SU-DHL-6 (cell line): Measurements from ENCODE around the gene KMT2B.

ENCODE experiments used
- H2AFZ ChIP-seq: fragments of 200-600 bp; sonication (generic); 2 replicates; pipeline ENCODE4 v1.6.1; 2014; ENCODE audit warnings: low read depth, mild to moderate bottlenecking, moderate library complexity, mixed read lengths, antibody characterized with exemption, low read length; ENCODE audit not compliant: severe bottlenecking
- H3F3A ChIP-seq: fragments of 200-600 bp; shearing (Covaris generic); 2 replicates; pipeline ENCODE4 v1.6.0; 2016; ENCODE audit warnings: antibody characterized with exemption, mild to moderate bottlenecking; ENCODE audit not compliant: insufficient read depth
- H3K27ac ChIP-seq: fragments of 200-600 bp; sonication (generic); 2 replicates; pipeline ENCODE4 v1.5.1; 2016; ENCODE audit warnings: low read depth, mild to moderate bottlenecking, low read length, moderate library complexity, mixed read lengths
- H3K27me3 ChIP-seq: fragments of 200-600 bp; sonication (generic), shearing (Covaris generic); 2 replicates; pipeline ENCODE4 v1.6.0; 2014; ENCODE audit warnings: mild to moderate bottlenecking, low read length
- H3K36me3 ChIP-seq: fragments of 200-600 bp; sonication (generic); 2 replicates; pipeline ENCODE4 v1.6.1; 2014; ENCODE audit warnings: mild to moderate bottlenecking, low read length, mixed read lengths
- H3K4me2 ChIP-seq: fragments of 300-600, 200-600 bp; shearing (Covaris generic), sonication (generic); 2 replicates; pipeline ENCODE4 v1.6.0; 2014; ENCODE audit warnings: low read length, low read depth, mild to moderate bottlenecking; ENCODE audit not compliant: poor library complexity, severe bottlenecking
- H3K4me3 ChIP-seq: fragments of 200-600 bp; sonication (generic); 2 replicates; pipeline ENCODE4 v1.5.1; 2014; ENCODE audit warnings: antibody characterized with exemption, low read length, mild to moderate bottlenecking, mixed read lengths; ENCODE audit not compliant: insufficient read depth, poor library complexity, severe bottlenecking
- H3K79me2 ChIP-seq: fragments of 200-600 bp; sonication (generic); 2 replicates; pipeline ENCODE4 v1.6.1; 2014; ENCODE audit warnings: mild to moderate bottlenecking, low read length, moderate library complexity; ENCODE audit not compliant: insufficient read depth
- H3K9ac ChIP-seq: fragments of 200-600 bp; sonication (generic); 2 replicates; pipeline ENCODE4 v1.7.0; 2014; ENCODE audit warnings: mild to moderate bottlenecking, low read length
- H3K9me2 ChIP-seq: fragments of 200-600 bp; sonication (generic); replicated peaks from 2 replicates; pipeline ENCODE4 v1.6.1; 2014; ENCODE audit warnings: low read length; ENCODE audit not compliant: insufficient read depth
- H3K9me3 ChIP-seq: fragments of 200-600 bp; sonication (generic); 2 replicates; pipeline ENCODE4 v1.6.1; 2014; ENCODE audit warnings: low read length, mixed read lengths; ENCODE audit not compliant: insufficient read depth
- H4K20me1 ChIP-seq: fragments of 200-600 bp; sonication (generic); 2 replicates; pipeline ENCODE4 v1.6.1; 2014; ENCODE audit warnings: low read depth, mild to moderate bottlenecking, antibody characterized with exemption, low read length, moderate library complexity, mixed read lengths
- EZH2phosphoT487 ChIP-seq: fragments of 200-600 bp; sonication (generic), shearing (Covaris generic); conservative IDR thresholded peaks from 2 replicates; pipeline ENCODE4 v1.6.1; 2018; ENCODE audit warnings: mild to moderate bottlenecking, antibody characterized with exemption, low read length, moderate library complexity, mixed read lengths
- TF ChIP-seq, protein P1 (sequence below): fragments of 200-600 bp; sonication (generic); IDR thresholded peaks from one replicate; pipeline ENCODE4 v1.5.1; 2017; ENCODE audit warnings: antibody characterized with exemption, mild to moderate bottlenecking, low read length, moderate library complexity; ENCODE audit not compliant: insufficient read depth, poor library complexity, severe bottlenecking

Gene KMT2B

DNA sequence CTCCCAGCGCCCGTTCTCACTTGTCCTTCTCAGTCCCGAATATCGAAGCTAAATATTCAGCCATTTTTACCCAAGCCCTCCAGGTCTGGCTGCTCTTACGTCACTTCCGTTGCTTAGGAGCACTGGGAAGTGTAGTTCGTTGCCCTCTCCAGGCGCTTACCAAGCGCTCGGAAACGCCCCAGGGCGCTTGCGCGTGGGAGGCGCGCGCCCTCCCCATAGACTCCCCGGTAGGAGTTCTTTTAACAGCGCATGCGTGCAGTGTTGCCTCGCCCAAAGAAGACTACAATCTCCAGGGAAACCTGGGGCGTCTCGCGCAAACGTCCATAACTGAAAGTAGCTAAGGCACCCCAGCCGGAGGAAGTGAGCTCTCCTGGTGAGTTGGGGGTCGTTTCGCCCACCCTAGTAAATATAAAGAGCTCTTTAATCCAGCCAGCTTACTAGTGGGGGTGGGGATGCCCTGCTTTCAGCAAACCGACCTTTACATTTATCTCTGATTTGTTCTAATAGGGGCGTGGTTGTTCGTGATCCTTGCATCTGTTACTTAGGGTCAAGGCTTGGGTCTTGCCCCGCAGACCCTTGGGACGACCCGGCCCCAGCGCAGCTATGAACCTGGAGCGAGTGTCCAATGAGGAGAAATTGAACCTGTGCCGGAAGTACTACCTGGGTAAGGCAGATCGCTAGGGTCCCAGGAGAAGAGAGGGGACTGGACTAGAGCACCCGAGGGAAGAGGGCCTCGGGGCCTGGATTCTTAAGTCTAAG, 27.7 kb downstream of the KMT2B start, which contains the start of the genes PSENEN and U2AF1L4:
PSENEN (plus strand) TSS at position 324 of the 759 bp plus-strand sequence; CDS start at position 604, 280 bp downstream.
U2AF1L4 (minus strand) TSS at position 91 of the 759 bp plus-strand sequence; CDS start at position 64, 27 bp downstream.
- Histone ChIP-seq H3K4me2 (peak within 1 kb of the TSS; percentile 92), H3K27me3 (no peaks in the 10 kb centered on the region), H3K79me2 (peaks cover 11% of the 10 kb centered on the region), H3F3A (peaks cover 14% of the 10 kb centered on the region), H2AFZ (peak within 1 kb of the TSS; percentile 49), H3K36me3 (no peaks in the 10 kb centered on the region), H3K27ac (peak within 1 kb of the TSS; percentile 86), H3K9ac (peak within 1 kb of the TSS; percentile 75), H4K20me1 (no peaks in the 10 kb centered on the region), H3K9me2 (no peaks in the 10 kb centered on the region), H3K4me3 (peak within 1 kb of the TSS; percentile 76), H3K9me3 (no peaks in the 10 kb centered on the region)
- TF ChIP-seq EZH2phosphoT487 = no peak
- TF ChIP-seq, protein P1, sequence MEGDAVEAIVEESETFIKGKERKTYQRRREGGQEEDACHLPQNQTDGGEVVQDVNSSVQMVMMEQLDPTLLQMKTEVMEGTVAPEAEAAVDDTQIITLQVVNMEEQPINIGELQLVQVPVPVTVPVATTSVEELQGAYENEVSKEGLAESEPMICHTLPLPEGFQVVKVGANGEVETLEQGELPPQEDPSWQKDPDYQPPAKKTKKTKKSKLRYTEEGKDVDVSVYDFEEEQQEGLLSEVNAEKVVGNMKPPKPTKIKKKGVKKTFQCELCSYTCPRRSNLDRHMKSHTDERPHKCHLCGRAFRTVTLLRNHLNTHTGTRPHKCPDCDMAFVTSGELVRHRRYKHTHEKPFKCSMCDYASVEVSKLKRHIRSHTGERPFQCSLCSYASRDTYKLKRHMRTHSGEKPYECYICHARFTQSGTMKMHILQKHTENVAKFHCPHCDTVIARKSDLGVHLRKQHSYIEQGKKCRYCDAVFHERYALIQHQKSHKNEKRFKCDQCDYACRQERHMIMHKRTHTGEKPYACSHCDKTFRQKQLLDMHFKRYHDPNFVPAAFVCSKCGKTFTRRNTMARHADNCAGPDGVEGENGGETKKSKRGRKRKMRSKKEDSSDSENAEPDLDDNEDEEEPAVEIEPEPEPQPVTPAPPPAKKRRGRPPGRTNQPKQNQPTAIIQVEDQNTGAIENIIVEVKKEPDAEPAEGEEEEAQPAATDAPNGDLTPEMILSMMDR = no peak

DNA sequence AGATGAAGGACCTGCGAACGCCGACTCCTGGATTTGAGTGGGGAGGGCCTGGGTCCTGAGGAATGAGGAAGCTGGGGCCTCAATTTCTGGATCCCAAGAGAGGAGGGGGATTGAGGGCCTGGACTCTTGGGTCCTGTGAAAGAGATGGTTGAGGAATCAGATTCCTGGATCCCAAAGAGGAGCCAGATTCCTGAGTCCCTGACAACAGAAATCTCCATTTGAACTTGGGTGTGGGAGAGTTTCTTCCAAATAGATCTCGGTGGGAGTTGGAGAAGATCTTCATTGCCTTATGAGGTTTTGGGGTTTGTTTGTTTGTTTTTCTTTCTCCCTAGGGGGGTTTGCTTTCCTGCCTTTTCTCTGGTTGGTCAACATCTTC, 28.3 kb downstream of the KMT2B start:
- H3K79me2 ChIP-seq = peaks cover 11% of the 10 kb centered on the region
- H3K9me2 ChIP-seq = no peaks in the 10 kb centered on the region
- H3K9ac ChIP-seq = peak overlapping the region; percentile 75
- no peaks in the 10 kb centered on the region for H3K27me3 ChIP-seq
- H2AFZ ChIP-seq = no peak overlapping the region
- no peak for TF ChIP-seq EZH2phosphoT487
- H3K4me3 ChIP-seq = peak overlapping the region; percentile 76
- peaks cover 10% of the 10 kb centered on the region for H3F3A ChIP-seq
- peak overlapping the region; percentile 92 for H3K4me2 ChIP-seq
- no peaks in the 10 kb centered on the region for H3K36me3 ChIP-seq
- no peaks in the 10 kb centered on the region for H3K9me3 ChIP-seq
- H4K20me1 ChIP-seq = no peaks in the 10 kb centered on the region
- peak overlapping the region; percentile 32; the same call in 1 of the 2 replicates for H3K27ac ChIP-seq

DNA sequence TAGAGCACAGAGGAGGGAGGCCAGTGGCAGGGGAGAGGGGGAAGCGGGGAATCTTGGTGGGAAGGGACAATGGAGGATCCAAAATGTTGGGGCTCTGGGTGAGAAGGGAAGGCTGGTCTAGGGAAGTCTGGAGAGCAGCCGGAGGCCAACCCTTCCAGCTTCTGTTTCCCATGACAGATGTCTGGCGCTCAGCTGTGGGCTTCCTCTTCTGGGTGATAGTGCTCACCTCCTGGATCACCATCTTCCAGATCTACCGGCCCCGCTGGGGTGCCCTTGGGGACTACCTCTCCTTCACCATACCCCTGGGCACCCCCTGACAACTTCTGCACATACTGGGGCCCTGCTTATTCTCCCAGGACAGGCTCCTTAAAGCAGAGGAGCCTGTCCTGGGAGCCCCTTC, 28.7 kb downstream of the KMT2B start:
- TF ChIP-seq, protein P1 = no peak
- TF ChIP-seq EZH2phosphoT487 = no peak
- Histone ChIP-seq H3K27ac (no peak overlapping the region), H3K27me3 (no peaks in the 10 kb centered on the region), H3K9me2 (no peaks in the 10 kb centered on the region), H3K36me3 (no peaks in the 10 kb centered on the region), H4K20me1 (no peaks in the 10 kb centered on the region), H3K4me3 (peak overlapping the region; percentile 76), H3K4me2 (peak overlapping the region; percentile 92), H3K79me2 (peaks cover 11% of the 10 kb centered on the region), H2AFZ (no peak overlapping the region), H3F3A (peaks cover 7% of the 10 kb centered on the region), H3K9me3 (no peaks in the 10 kb centered on the region), H3K9ac (peak overlapping the region; percentile 75)
